ENCODE data around the gene TBC1D5. TPM values are rescaled to one million over a fixed set of nuclear protein-coding genes. Genes with fewer than 3 reads are reported as not detected.

The TBC1D5 gene
- total RNA-seq, 1 donor from 2014 or later, result 108 TPM

- Mint-ChIP-seq H3K27me3 (ENCODE audit: insufficient read depth, low read depth) (peaks cover 5% of the 10 kb centered on the region), H3K9me3 (peaks cover 5% of the 10 kb centered on the region), H3K4me1 (no peaks in the 10 kb centered on the region), H3K4me3 (no peak overlapping the region), H3K27ac (no peak overlapping the region), H3K36me3 (no peaks in the 10 kb centered on the region)
- H3K27ac ChIP-seq, result no peak overlapping the region
- TF ChIP-seq CTCF (IDR thresholded peaks at IDR 0.05) (no peak), EZH2 (IDR thresholded peaks at IDR 0.05) (no peak), EZH2phosphoT487 (IDR thresholded peaks at IDR 0.05) (no peak)
- H3K4me2 ChIP-seq, result no peak overlapping the region
- no peaks in the 10 kb centered on the region for H3K27me3 ChIP-seq
- no peaks in the 10 kb centered on the region for H3K9me3 ChIP-seq (ENCODE audit: low read depth)
- H4K20me1 ChIP-seq (ENCODE audit: low read depth), result no peaks in the 10 kb centered on the region
- H3F3A ChIP-seq (ENCODE audit: low read depth), result no peaks in the 10 kb centered on the region
- H2AFZ ChIP-seq (replicated peaks), result no peak overlapping the region
- peaks cover 5% of the 10 kb centered on the region for H3K4me1 ChIP-seq
- no peak overlapping the region for H3K4me3 ChIP-seq
- DNase-seq (ENCODE audit: low spot score), result no peak
- H3K79me2 ChIP-seq (ENCODE audit: low read depth), result no peaks in the 10 kb centered on the region
- H3K9ac ChIP-seq, result no peak overlapping the region
- no peaks in the 10 kb centered on the region for H3K36me3 ChIP-seq
Observed at GRCh38 chr3:17119201-17120072, 623.0 kb downstream of the TBC1D5 start.

- no peak overlapping the region for H3K9ac ChIP-seq
- H3K36me3 Mint-ChIP-seq, result no peaks in the 10 kb centered on the region
- peaks cover 5% of the 10 kb centered on the region for H3K4me1 ChIP-seq
- H3K9me3 ChIP-seq (ENCODE audit: low read depth), result no peaks in the 10 kb centered on the region
- no peak for DNase-seq (ENCODE audit: low spot score)
- H3K4me3 ChIP-seq, result no peak overlapping the region
- H4K20me1 ChIP-seq (ENCODE audit: low read depth), result no peaks in the 10 kb centered on the region
- H3K4me1 Mint-ChIP-seq, result no peaks in the 10 kb centered on the region
- TF ChIP-seq EZH2 (IDR thresholded peaks at IDR 0.05) (no peak), EZH2phosphoT487 (IDR thresholded peaks at IDR 0.05) (no peak), CTCF (IDR thresholded peaks at IDR 0.05) (no peak)
- H3K4me2 ChIP-seq, result no peak overlapping the region
- no peaks in the 10 kb centered on the region for H3F3A ChIP-seq (ENCODE audit: low read depth)
- H2AFZ ChIP-seq (replicated peaks), result no peak overlapping the region
- H3K27ac ChIP-seq, result no peak overlapping the region
- H3K36me3 ChIP-seq, result no peaks in the 10 kb centered on the region
- H3K27me3 Mint-ChIP-seq (ENCODE audit: insufficient read depth, low read depth), result peaks cover 5% of the 10 kb centered on the region
- peaks cover 5% of the 10 kb centered on the region for H3K9me3 Mint-ChIP-seq
- H3K27me3 ChIP-seq, result no peaks in the 10 kb centered on the region
- H3K4me3 Mint-ChIP-seq, result no peak overlapping the region
- H3K79me2 ChIP-seq (ENCODE audit: low read depth), result no peaks in the 10 kb centered on the region
- H3K27ac Mint-ChIP-seq, result no peak overlapping the region
Observed at GRCh38 chr3:17118771-17119170, 623.7 kb downstream of the TBC1D5 start.

GRCh38 chr3:17116007-17116600 is 626.3 kb downstream of the TBC1D5 start:
- no peaks in the 10 kb centered on the region for H3K4me1 Mint-ChIP-seq
- no peaks in the 10 kb centered on the region for H4K20me1 ChIP-seq (ENCODE audit: low read depth)
- no peaks in the 10 kb centered on the region for H3K27me3 ChIP-seq
- no peak overlapping the region for H3K4me3 Mint-ChIP-seq
- H3K27ac ChIP-seq, result no peak overlapping the region
- TF ChIP-seq EZH2 (IDR thresholded peaks at IDR 0.05), result no peak
- no peak for TF ChIP-seq CTCF (IDR thresholded peaks at IDR 0.05)
- TF ChIP-seq EZH2phosphoT487 (IDR thresholded peaks at IDR 0.05), result no peak
- H3K4me3 ChIP-seq, result no peak overlapping the region
- H3K4me2 ChIP-seq, result peak overlapping the region; percentile 11
- no peaks in the 10 kb centered on the region for H3F3A ChIP-seq (ENCODE audit: low read depth)
- H3K36me3 ChIP-seq, result no peaks in the 10 kb centered on the region
- H3K9me3 ChIP-seq (ENCODE audit: low read depth), result no peaks in the 10 kb centered on the region
- peaks cover 5% of the 10 kb centered on the region for H3K9me3 Mint-ChIP-seq
- no peak for DNase-seq (ENCODE audit: low spot score)
- no peak overlapping the region for H2AFZ ChIP-seq (replicated peaks)
- H3K36me3 Mint-ChIP-seq, result no peaks in the 10 kb centered on the region
- no peak overlapping the region for H3K9ac ChIP-seq
- no peaks in the 10 kb centered on the region for H3K79me2 ChIP-seq (ENCODE audit: low read depth)
- H3K27me3 Mint-ChIP-seq (ENCODE audit: insufficient read depth, low read depth), result peaks cover 5% of the 10 kb centered on the region
- no peak overlapping the region for H3K27ac Mint-ChIP-seq
- peaks cover 5% of the 10 kb centered on the region for H3K4me1 ChIP-seq

All from neural progenitor cell (in vitro differentiated cells).